Measurements from ENCODE around the gene MAX. TPM values are rescaled to one million over a fixed set of nuclear protein-coding genes. Genes with fewer than 3 reads are reported as not detected.

MAX gene
- total RNA-seq, 1 donor from 2014 or later = 26.8 TPM

DNA sequence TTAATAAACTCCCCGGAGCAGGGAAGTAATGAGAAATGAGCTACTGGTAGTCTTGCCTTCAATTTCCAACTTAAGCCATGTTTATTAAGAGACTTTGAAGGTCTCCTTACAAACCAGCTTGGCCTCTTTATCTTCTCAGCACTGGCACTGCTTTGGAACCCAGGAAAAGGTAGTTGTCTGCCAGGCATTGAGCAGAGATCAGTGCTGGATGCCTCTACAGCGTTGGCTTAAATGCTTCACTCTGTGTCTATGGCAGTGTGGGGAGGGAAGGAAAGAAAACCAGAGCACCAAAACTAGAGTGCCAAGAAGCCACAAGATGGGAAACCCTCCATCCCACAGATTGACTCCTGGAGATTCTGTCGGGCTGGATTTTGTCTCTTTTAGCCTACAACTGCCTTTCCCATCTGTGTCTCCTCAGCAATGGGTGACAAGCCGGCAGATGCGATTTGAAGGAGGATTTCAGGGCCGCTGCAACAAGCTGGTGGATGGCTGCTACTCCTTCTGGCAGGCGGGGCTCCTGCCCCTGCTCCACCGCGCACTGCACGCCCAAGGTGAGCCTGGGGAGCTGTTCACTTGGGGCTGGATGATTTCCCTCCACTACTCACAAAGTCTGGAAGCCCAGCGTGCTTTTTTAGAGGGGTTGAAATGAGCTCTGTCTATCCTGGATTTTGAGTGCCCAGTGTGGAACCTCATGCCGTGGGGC, 58.3 kb downstream of the MAX start:
- Histone ChIP-seq H3K36me3 (peaks cover 21 to 28% of the 10 kb centered on the region in 2 donors), H3K4me1 (no peaks in the 10 kb centered on the region), H3K4me3 (no peak overlapping the region), H3K27ac (no peak overlapping the region), H3K27me3 (no peaks in the 10 kb centered on the region), H3K9me3 (no peaks in the 10 kb centered on the region)
- no peak for DNase-seq (ENCODE audit: low spot score in 2 of 2)
- intact Hi-C loops (cut with DNase I) = no loop called here
- TF ChIP-seq CTCF (IDR thresholded peaks at IDR 0.05) = no peak

DNA sequence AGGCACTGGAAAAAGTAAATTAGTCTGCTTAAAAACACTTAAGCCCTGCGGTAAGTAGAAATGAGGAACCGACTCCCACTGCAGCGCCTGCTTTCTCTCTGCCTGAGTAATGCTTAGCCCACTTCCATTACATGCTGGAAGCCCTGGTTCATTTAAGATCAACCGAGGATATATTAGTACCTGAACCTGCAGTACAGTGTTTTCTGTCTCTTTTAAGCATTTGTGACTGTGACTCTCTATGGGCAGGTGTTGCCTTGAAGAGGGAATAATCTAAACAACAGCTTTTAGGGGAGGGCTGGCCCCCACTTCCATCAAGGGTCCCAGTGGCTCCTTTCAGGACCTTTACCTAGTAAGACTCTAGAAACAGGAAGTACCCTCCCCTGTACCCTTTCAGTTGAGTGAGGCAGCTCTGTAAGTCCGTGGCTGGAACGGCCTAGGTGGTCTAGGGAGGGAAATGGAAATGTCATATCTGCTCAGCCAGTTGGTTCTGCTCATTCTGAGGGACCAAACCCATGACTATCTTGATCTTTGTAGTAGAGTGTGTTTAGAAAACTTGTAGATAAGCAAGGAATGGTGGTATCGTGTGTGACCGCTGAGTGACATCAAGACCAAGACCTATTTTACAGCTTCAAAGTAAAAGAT, 59.5 kb downstream of the MAX start:
- Histone ChIP-seq H3K4me1 (no peaks in the 10 kb centered on the region), H3K4me3 (no peak overlapping the region), H3K27me3 (no peaks in the 10 kb centered on the region), H3K9me3 (no peaks in the 10 kb centered on the region), H3K27ac (no peak overlapping the region), H3K36me3 (peaks cover 21 to 28% of the 10 kb centered on the region in 2 donors)
- no peak for TF ChIP-seq CTCF (IDR thresholded peaks at IDR 0.05)
- no peak for DNase-seq (ENCODE audit: low spot score in 2 of 2)
- intact Hi-C loops (cut with DNase I) = no loop called here

- intact Hi-C loops (cut with DNase I) = no loop called here
- Histone ChIP-seq H3K27me3 (no peaks in the 10 kb centered on the region), H3K4me3 (no peak overlapping the region), H3K4me1 (no peaks in the 10 kb centered on the region), H3K27ac (no peak overlapping the region), H3K36me3 (peaks cover 21 to 28% of the 10 kb centered on the region in 2 donors), H3K9me3 (no peaks in the 10 kb centered on the region)
- DNase-seq (ENCODE audit: low spot score in 2 of 2) = no peak
- TF ChIP-seq CTCF (IDR thresholded peaks at IDR 0.05) = no peak
Observed at GRCh38 chr14:65042296-65042695, 60.0 kb downstream of the MAX start.

- H3K36me3 ChIP-seq = peaks cover 21 to 28% of the 10 kb centered on the region in 2 donors
- no peak for TF ChIP-seq CTCF (IDR thresholded peaks at IDR 0.05)
- intact Hi-C loops (cut with DNase I) = no loop called here
Observed at GRCh38 chr14:65041434-65041915, 60.8 kb downstream of the MAX start.

GRCh38 chr14:65040666-65041433, 61.5 kb downstream of the MAX start:
- Histone ChIP-seq H3K27ac (no peak overlapping the region), H3K9me3 (no peaks in the 10 kb centered on the region), H3K4me1 (no peaks in the 10 kb centered on the region), H3K36me3 (peaks cover 21 to 28% of the 10 kb centered on the region in 2 donors), H3K4me3 (no peak overlapping the region), H3K27me3 (no peaks in the 10 kb centered on the region)
- no peak for TF ChIP-seq CTCF (IDR thresholded peaks at IDR 0.05)
- no peak for DNase-seq (ENCODE audit: low spot score in 2 of 2)
- intact Hi-C loops (cut with DNase I) = no loop called here

More at GRCh38 chr14:65041434-65041915, 60.8 kb downstream of the MAX start:
- no peak overlapping the region for H3K4me3 ChIP-seq
- DNase-seq (ENCODE audit: low spot score in 2 of 2) = no peak
- no peaks in the 10 kb centered on the region for H3K27me3 ChIP-seq
- no peaks in the 10 kb centered on the region for H3K9me3 ChIP-seq
- no peaks in the 10 kb centered on the region for H3K4me1 ChIP-seq
- no peak overlapping the region for H3K27ac ChIP-seq
